PC-9 (cell line): ENCODE results near the gene RUNX2.

Source experiments
- CTCF ChIP-seq: fragments of 200-600 bp; sonication (generic); conservative IDR thresholded peaks from 2 replicates; pipeline ENCODE4 v1.6.1; 2017; ENCODE audit warnings: mixed run types, antibody characterized with exemption, mild to moderate bottlenecking, moderate library complexity
- EZH2 ChIP-seq: fragments of 200-600 bp; sonication (generic); IDR thresholded peaks from 2 replicates; pipeline ENCODE4 v1.8.0; 2017; ENCODE audit warnings: antibody characterized with exemption, low read depth

- no peak for TF ChIP-seq CTCF
- TF ChIP-seq EZH2 = no peak
Measured at GRCh38 chr6:45302832-45303231, 25.3 kb upstream of the RUNX2 start.
